ENCODE results near the gene RFX5. TPM values are rescaled to one million over a fixed set of nuclear protein-coding genes. Genes with fewer than 3 reads are reported as not detected.

RFX5 gene
- total RNA-seq, 6 donors from 2014 or later: 31.5 to 55.5 (median 43.2) TPM

- Histone ChIP-seq H3K4me1 (peaks cover 33 to 52% (median 42%) of the 10 kb centered on the region in 4 donors), H3K36me3 (peaks cover 0 to 17% (median 4%) of the 10 kb centered on the region in 4 donors), H3K27ac (peak within 1 kb of the TSS; percentile 78 to 89 (median 84)), H3K27me3 (no peaks in the 10 kb centered on the region), H3K4me3 (peak within 1 kb of the TSS; percentile 7 to 66 (median 56)), H3K9me3 (no peaks in the 10 kb centered on the region)
- ATAC-seq (ENCODE audit: low FRiP score in 2 of 2) (peak; percentile 84 to 85), DNase-seq (peak in 1 of 2 donors; percentile 91)
- TF ChIP-seq CTCF (IDR thresholded peaks at IDR 0.05): no peak
- peak in 1 of 4 donors; percentile 23 for TF ChIP-seq EP300 (IDR thresholded peaks at IDR 0.05)
- peak in 3 of 4 donors; percentile 81 to 96 (median 87) for TF ChIP-seq POLR2A (IDR thresholded peaks at IDR 0.05)
- TF ChIP-seq POLR2AphosphoS5 (IDR thresholded peaks at IDR 0.05): peak; percentile 82 to 98
- 31 to 46% methylated on average over 11 of the region's 11 CpGs for WGBS, 2 donors
These were observed 25.2 kb upstream of the RFX5 start, which contains the start of gene SELENBP1 for GRCh38 chr1:151372058-151372934. SELENBP1 (minus strand) TSS chr1:151372705; CDS start chr1:151372641, 64 bp downstream.

- 21 to 29% methylated on average over 9 of the region's 9 CpGs for WGBS, 2 donors
- Histone ChIP-seq H3K36me3 (peaks cover 4 to 22% (median 7%) of the 10 kb centered on the region in 4 donors), H3K27ac (peak overlapping the region; percentile 78 to 89 (median 84)), H3K27me3 (no peaks in the 10 kb centered on the region), H3K4me1 (peaks cover 33 to 52% (median 42%) of the 10 kb centered on the region in 4 donors), H3K9me3 (no peaks in the 10 kb centered on the region), H3K4me3 (peak overlapping the region in 3 of 4 donors; percentile 50 to 66 (median 63))
- DNase-seq: peak; percentile 71 to 90
- ATAC-seq (ENCODE audit: low FRiP score in 2 of 2): peak; percentile 79 to 90
- peak in 1 of 4 donors; percentile 9 for TF ChIP-seq POLR2A (IDR thresholded peaks at IDR 0.05)
- no peak for TF ChIP-seq EP300 (IDR thresholded peaks at IDR 0.05)
These were observed 24.5 kb upstream of the RFX5 start for GRCh38 chr1:151371370-151372057.

- DNase-seq (peak; percentile 27 to 76), ATAC-seq (ENCODE audit: low FRiP score in 2 of 2) (no peak)
- Histone ChIP-seq H3K4me3 (peak overlapping the region in 3 of 4 donors; percentile 50 to 66 (median 63)), H3K36me3 (peaks cover 12 to 34% (median 17%) of the 10 kb centered on the region in 4 donors), H3K4me1 (peaks cover 33 to 52% (median 42%) of the 10 kb centered on the region in 4 donors), H3K27me3 (no peaks in the 10 kb centered on the region), H3K27ac (peak overlapping the region; percentile 63 to 89 (median 84)), H3K9me3 (no peaks in the 10 kb centered on the region)
- WGBS, 2 donors: 26 to 50% methylated on average over 6 of the region's 6 CpGs
- TF ChIP-seq EP300 (IDR thresholded peaks at IDR 0.05): no peak
- TF ChIP-seq CTCF (IDR thresholded peaks at IDR 0.05): no peak
- TF ChIP-seq POLR2A (IDR thresholded peaks at IDR 0.05): no peak
- no peak for TF ChIP-seq POLR2AphosphoS5 (IDR thresholded peaks at IDR 0.05)
These were observed 23.3 kb upstream of the RFX5 start for GRCh38 chr1:151370211-151370911.

- Histone ChIP-seq H3K9me3 (no peaks in the 10 kb centered on the region), H3K36me3 (peaks cover 12 to 41% (median 24%) of the 10 kb centered on the region in 4 donors), H3K4me3 (peak overlapping the region in 2 of 4 donors; percentile 63 to 66), H3K27me3 (no peaks in the 10 kb centered on the region), H3K4me1 (peaks cover 33 to 52% (median 42%) of the 10 kb centered on the region in 4 donors), H3K27ac (peak overlapping the region in 3 of 4 donors; percentile 83 to 89 (median 84))
- TF ChIP-seq EP300 (IDR thresholded peaks at IDR 0.05) (no peak), CTCF (IDR thresholded peaks at IDR 0.05) (peak in 1 of 6 experiments; percentile 11)
- WGBS, 2 donors: 72 to 85% methylated on average over 15 of the region's 15 CpGs
- no peak for ATAC-seq (ENCODE audit: low FRiP score in 2 of 2)
- peak in 1 of 2 donors; percentile 51 for DNase-seq
These were observed 22.6 kb upstream of the RFX5 start for GRCh38 chr1:151369621-151370048.

Data from upper lobe of left lung (tissue), 6 donors.